Coronary artery (tissue), 2 donors: ENCODE data around the gene AMBRA1.

Source experiments
- DNase-seq: peaks from one replicate; pipeline ENCODE4 v3.0.0-alpha.2; 2017; ENCODE audit warnings: low spot score
- H3K27ac ChIP-seq, 2 donors: fragments of 200-600 bp; sonication (generic); one replicate each; pipeline ENCODE4 v1.5.1; 2016 to 2019
- H3K4me3 ChIP-seq: fragments of 200-600 bp; sonication (generic); 2 replicates; pipeline ENCODE4 v1.5.1; 2016; ENCODE audit warnings: mild to moderate bottlenecking, moderate library complexity
- CTCF ChIP-seq: fragments of 200-600 bp; sonication (generic); IDR thresholded peaks from one replicate; pipeline ENCODE4 v1.5.1; 2019; ENCODE audit warnings: antibody characterized with exemption

AMBRA1 gene

GRCh38 chr11:46480166-46480726 lies 113.6 kb downstream of the AMBRA1 start:
- H3K27ac ChIP-seq = no peak overlapping the region
- no peak for TF ChIP-seq CTCF
- no peak overlapping the region for H3K4me3 ChIP-seq
- DNase-seq = no peak

- DNase-seq = no peak
- no peak for TF ChIP-seq CTCF
- Histone ChIP-seq H3K4me3 (no peak overlapping the region), H3K27ac (no peak overlapping the region)
These were observed 114.2 kb downstream of the AMBRA1 start for GRCh38 chr11:46479601-46480000.

- no peak for DNase-seq
These were observed 115.6 kb downstream of the AMBRA1 start for GRCh38 chr11:46478196-46478595.

GRCh38 chr11:46477136-46477535 lies 116.7 kb downstream of the AMBRA1 start:
- no peak overlapping the region for H3K4me3 ChIP-seq
- no peak for TF ChIP-seq CTCF
- no peak for DNase-seq
- no peak overlapping the region for H3K27ac ChIP-seq

More at GRCh38 chr11:46478196-46478595, 115.6 kb downstream of the AMBRA1 start:
- H3K4me3 ChIP-seq = no peak overlapping the region
- no peak overlapping the region for H3K27ac ChIP-seq
- no peak for TF ChIP-seq CTCF

GRCh38 chr11:46475926-46476545 lies 117.8 kb downstream of the AMBRA1 start:
- Histone ChIP-seq H3K4me3 (no peak overlapping the region), H3K27ac (no peak overlapping the region)
- no peak for TF ChIP-seq CTCF
- no peak for DNase-seq

- Histone ChIP-seq H3K4me3 (no peak overlapping the region), H3K27ac (no peak overlapping the region)
- DNase-seq = no peak
- TF ChIP-seq CTCF = no peak
These were observed 118.5 kb downstream of the AMBRA1 start for GRCh38 chr11:46475051-46475925.

GRCh38 chr11:46472662-46472994 lies 121.2 kb downstream of the AMBRA1 start:
- TF ChIP-seq CTCF = no peak
- no peak overlapping the region for H3K4me3 ChIP-seq
- no peak for DNase-seq
- H3K27ac ChIP-seq = no peak overlapping the region
